HepG2 (cell line): ENCODE results near the gene TNFAIP8L2. TPM values are rescaled to one million over a fixed set of nuclear protein-coding genes. Genes with fewer than 3 reads are reported as not detected.
A peak's percentile ranks its signal among the peaks of the same experiment; 100 is the strongest.

Experiments
- BCL6 ChIP-seq: IDR thresholded peaks from 2 replicates; pipeline ENCODE4 v1.6.1; 2016; ENCODE audit warnings: missing genetic modification reagents, missing compliant biosample characterization
- EED ChIP-seq: sonication (generic); formaldehyde crosslinking; IDR thresholded peaks from 2 replicates; pipeline ENCODE4 v1.5.0; 2020; ENCODE audit warnings: mild to moderate bottlenecking, missing genetic modification reagents
- ESRRA ChIP-seq: sonication (generic); formaldehyde crosslinking; IDR thresholded peaks from 2 replicates; pipeline ENCODE4 v1.5.1; 2020; ENCODE audit warnings: mild to moderate bottlenecking, low read depth, missing genetic modification reagents
- EZH2 ChIP-seq: conservative IDR thresholded peaks from 2 replicates; pipeline ENCODE4 v1.6.1; 2012; ENCODE audit warnings: mild to moderate bottlenecking, low read depth, low read length, moderate library complexity
- FOXA3 ChIP-seq: IDR thresholded peaks from 2 replicates; pipeline ENCODE4 v1.6.1; 2016; ENCODE audit warnings: missing genetic modification reagents, missing compliant biosample characterization
- FOXC1 ChIP-seq: sonication (generic); formaldehyde crosslinking; IDR thresholded peaks from 2 replicates; pipeline ENCODE4 v1.8.0; 2022; ENCODE audit warnings: mild to moderate bottlenecking, missing genetic modification reagents, borderline replicate concordance
- KAT2B ChIP-seq: fragments of 150-350 bp; IDR thresholded peaks from 2 replicates; pipeline ENCODE4 v1.6.1; 2014; ENCODE audit warnings: low read depth, low read length, borderline replicate concordance
- KAT7 ChIP-seq: IDR thresholded peaks from 2 replicates; pipeline ENCODE4 v1.6.1; 2018; ENCODE audit warnings: borderline replicate concordance, missing compliant biosample characterization
- MXD4 ChIP-seq: IDR thresholded peaks from 2 replicates; pipeline ENCODE4 v1.6.1; 2016; ENCODE audit warnings: mild to moderate bottlenecking, missing biosample characterization, missing genetic modification reagents
- MYNN ChIP-seq: sonication (generic); formaldehyde crosslinking; IDR thresholded peaks from 2 replicates; pipeline ENCODE4 v1.4.0; 2020; ENCODE audit warnings: mild to moderate bottlenecking, low read depth, missing genetic modification reagents
- NFE2 ChIP-seq: sonication (generic); formaldehyde crosslinking; IDR thresholded peaks from 2 replicates; pipeline ENCODE4 v1.4.0; 2020; ENCODE audit warnings: missing genetic modification reagents
- NFKB2 ChIP-seq: sonication (generic); formaldehyde crosslinking; IDR thresholded peaks from 2 replicates; pipeline ENCODE4 v1.4.0; 2020; ENCODE audit warnings: missing genetic modification reagents, borderline replicate concordance
- PHF8 ChIP-seq: sonication (generic); formaldehyde crosslinking; IDR thresholded peaks from 2 replicates; pipeline ENCODE4 v1.5.0; 2020; ENCODE audit warnings: missing genetic modification reagents
- RFXAP ChIP-seq: sonication (generic); formaldehyde crosslinking; IDR thresholded peaks from 2 replicates; pipeline ENCODE4 v1.4.0; 2020; ENCODE audit warnings: missing genetic modification reagents, borderline replicate concordance
- SPEN ChIP-seq: sonication (generic); formaldehyde crosslinking; IDR thresholded peaks from 2 replicates; pipeline ENCODE4 v1.5.1; 2020; ENCODE audit warnings: low read depth, mild to moderate bottlenecking, missing genetic modification reagents
- TEAD3 ChIP-seq: optimal IDR thresholded peaks from 2 replicates; pipeline ENCODE3; 2016; ENCODE audit warnings: borderline replicate concordance
- ZC3H13 ChIP-seq: sonication (generic); formaldehyde crosslinking; IDR thresholded peaks from 2 replicates; pipeline ENCODE4 v1.8.1; 2023; ENCODE audit warnings: mild to moderate bottlenecking, missing genetic modification reagents, moderate library complexity
- ZFP37 ChIP-seq: sonication (generic); formaldehyde crosslinking; IDR thresholded peaks from 2 replicates; pipeline ENCODE4 v1.4.0; 2020; ENCODE audit warnings: missing genetic modification reagents, borderline replicate concordance
- ZNF282 ChIP-seq: fragments of 450-650 bp; IDR thresholded peaks from 2 replicates; pipeline ENCODE4 v1.6.1; 2018; ENCODE audit not compliant: partially characterized antibody
- ZNF564 ChIP-seq: sonication (generic); formaldehyde crosslinking; IDR thresholded peaks from 2 replicates; pipeline ENCODE4 v1.8.1; 2023; ENCODE audit warnings: mild to moderate bottlenecking, missing genetic modification reagents
- polyA plus RNA-seq, 8 experiments: library from polyadenylated mRNA; depleted of rRNA in 3 of 8; stranded (reverse) in 7 of 8; unstranded in 1 of 8; fragments of >200 nt; fragmentation: Illumina TruSeq in 4 of 8; extraction: Trizol in 4 of 8; gene quantifications; 2 replicates each; pipeline versions ENCODE4 v1.2.1 to v1.2.3, GENCODE V29; 2011 to 2016; ENCODE audit warnings: low read depth in 4 of 8, missing spikeins in 1 of 8, mixed read lengths in 1 of 8; ENCODE audit not compliant: insufficient read depth in 1 of 8
- total RNA-seq, 5 experiments: library from RNA; depleted of rRNA; stranded (reverse); fragments of >200 nt; fragmentation: Illumina TruSeq; extraction: Trizol; gene quantifications; 2 replicates each; pipeline ENCODE4 v1.2.3, GENCODE V29; 2016; ENCODE audit warnings: low read depth in 1 of 5
- TF ChIP-seq, protein P1 (sequence below): sonication (generic); formaldehyde crosslinking; IDR thresholded peaks from 2 replicates; pipeline ENCODE4 v1.5.0; 2020; ENCODE audit warnings: mild to moderate bottlenecking, missing genetic modification reagents
- TF ChIP-seq, protein P2 (sequence below): sonication (generic); formaldehyde crosslinking; IDR thresholded peaks from 2 replicates; pipeline ENCODE4 v1.4.0; 2020; ENCODE audit warnings: mild to moderate bottlenecking, missing genetic modification reagents

Gene TNFAIP8L2
- total and polyA plus RNA-seq, 2 of the 13 experiments (the other 11 are each of a cell fraction or from before 2014, with no cell fraction given) = not detected

DNA sequence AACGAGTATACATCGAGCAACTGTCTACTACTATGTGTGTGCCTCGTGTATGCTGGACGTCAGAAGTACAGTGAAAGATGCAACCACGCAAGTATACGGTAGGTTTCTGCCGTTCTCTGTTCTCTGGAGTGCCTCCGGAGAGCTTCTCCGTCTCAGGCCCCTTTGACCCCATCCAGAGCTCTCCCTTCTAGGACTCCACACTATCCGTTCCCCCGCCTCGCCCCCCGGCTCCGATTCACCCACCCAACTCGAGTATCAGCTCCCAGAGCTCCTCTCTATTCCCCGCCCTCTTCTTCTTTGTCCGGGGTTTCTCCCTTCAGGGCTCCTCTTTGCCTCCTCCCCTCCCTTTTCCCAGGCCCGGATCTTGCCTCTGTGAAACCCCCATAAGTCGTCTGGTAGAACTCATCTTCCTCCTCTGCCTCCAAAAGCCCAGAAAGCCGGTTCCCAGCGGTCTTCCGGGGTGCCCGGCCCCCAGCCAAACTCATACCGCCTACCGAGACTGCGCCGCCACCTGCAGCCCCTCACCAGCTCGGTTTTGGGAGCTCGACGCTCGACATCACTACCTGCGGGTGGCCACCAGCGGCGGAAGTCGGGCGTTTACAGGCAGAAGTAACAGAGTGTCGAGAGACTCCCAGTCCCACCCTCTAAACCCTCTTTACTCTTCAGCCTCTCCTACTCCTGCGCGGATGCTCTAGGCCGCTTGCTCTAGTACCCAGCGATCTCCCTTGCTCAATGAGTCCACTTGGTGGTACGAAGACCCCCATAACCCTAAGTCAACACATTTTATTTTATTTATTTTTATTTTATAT is 33.4 kb downstream of the TNFAIP8L2 start, which contains the start of gene VPS72 (continued):
- TF ChIP-seq, protein P1, sequence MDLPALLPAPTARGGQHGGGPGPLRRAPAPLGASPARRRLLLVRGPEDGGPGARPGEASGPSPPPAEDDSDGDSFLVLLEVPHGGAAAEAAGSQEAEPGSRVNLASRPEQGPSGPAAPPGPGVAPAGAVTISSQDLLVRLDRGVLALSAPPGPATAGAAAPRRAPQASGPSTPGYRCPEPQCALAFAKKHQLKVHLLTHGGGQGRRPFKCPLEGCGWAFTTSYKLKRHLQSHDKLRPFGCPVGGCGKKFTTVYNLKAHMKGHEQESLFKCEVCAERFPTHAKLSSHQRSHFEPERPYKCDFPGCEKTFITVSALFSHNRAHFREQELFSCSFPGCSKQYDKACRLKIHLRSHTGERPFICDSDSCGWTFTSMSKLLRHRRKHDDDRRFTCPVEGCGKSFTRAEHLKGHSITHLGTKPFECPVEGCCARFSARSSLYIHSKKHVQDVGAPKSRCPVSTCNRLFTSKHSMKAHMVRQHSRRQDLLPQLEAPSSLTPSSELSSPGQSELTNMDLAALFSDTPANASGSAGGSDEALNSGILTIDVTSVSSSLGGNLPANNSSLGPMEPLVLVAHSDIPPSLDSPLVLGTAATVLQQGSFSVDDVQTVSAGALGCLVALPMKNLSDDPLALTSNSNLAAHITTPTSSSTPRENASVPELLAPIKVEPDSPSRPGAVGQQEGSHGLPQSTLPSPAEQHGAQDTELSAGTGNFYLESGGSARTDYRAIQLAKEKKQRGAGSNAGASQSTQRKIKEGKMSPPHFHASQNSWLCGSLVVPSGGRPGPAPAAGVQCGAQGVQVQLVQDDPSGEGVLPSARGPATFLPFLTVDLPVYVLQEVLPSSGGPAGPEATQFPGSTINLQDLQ (CRISPR knock-in tag) = 0 out of 2 replicates have a peak, but pooled peaks have one; percentile 62
- TF ChIP-seq ZNF282 (no peak), PHF8 (CRISPR knock-in tag) (peak; percentile 86), FOXC1 (CRISPR knock-in tag) (peak; percentile 77; the same call in 1 of the 2 replicates), TEAD3 (CRISPR knock-in tag) (peak; percentile 72), ESRRA (CRISPR knock-in tag) (no peak), RFXAP (CRISPR knock-in tag) (peak; percentile 50; the same call in 1 of the 2 replicates), ZNF564 (CRISPR knock-in tag) (peak; percentile 85), BCL6 (CRISPR knock-in tag) (no peak; the same call in 1 of the 2 replicates), FOXA3 (CRISPR knock-in tag) (peak; percentile 67), NFE2 (CRISPR knock-in tag) (no peak), KAT2B (no peak), EED (CRISPR knock-in tag) (peak; percentile 19; the same call in 1 of the 2 replicates), EZH2 (no peak), NFKB2 (CRISPR knock-in tag) (peak; percentile 82; the same call in 1 of the 2 replicates), ZFP37 (CRISPR knock-in tag) (no peak; the same call in 1 of the 2 replicates), MXD4 (CRISPR knock-in tag) (peak; percentile 66; the same call in 1 of the 2 replicates), MYNN (CRISPR knock-in tag) (no peak), ZC3H13 (no peak), KAT7 (CRISPR knock-in tag) (peak; percentile 87; the same call in 1 of the 2 replicates), SPEN (CRISPR knock-in tag) (peak; percentile 81)
- TF ChIP-seq, protein P2, sequence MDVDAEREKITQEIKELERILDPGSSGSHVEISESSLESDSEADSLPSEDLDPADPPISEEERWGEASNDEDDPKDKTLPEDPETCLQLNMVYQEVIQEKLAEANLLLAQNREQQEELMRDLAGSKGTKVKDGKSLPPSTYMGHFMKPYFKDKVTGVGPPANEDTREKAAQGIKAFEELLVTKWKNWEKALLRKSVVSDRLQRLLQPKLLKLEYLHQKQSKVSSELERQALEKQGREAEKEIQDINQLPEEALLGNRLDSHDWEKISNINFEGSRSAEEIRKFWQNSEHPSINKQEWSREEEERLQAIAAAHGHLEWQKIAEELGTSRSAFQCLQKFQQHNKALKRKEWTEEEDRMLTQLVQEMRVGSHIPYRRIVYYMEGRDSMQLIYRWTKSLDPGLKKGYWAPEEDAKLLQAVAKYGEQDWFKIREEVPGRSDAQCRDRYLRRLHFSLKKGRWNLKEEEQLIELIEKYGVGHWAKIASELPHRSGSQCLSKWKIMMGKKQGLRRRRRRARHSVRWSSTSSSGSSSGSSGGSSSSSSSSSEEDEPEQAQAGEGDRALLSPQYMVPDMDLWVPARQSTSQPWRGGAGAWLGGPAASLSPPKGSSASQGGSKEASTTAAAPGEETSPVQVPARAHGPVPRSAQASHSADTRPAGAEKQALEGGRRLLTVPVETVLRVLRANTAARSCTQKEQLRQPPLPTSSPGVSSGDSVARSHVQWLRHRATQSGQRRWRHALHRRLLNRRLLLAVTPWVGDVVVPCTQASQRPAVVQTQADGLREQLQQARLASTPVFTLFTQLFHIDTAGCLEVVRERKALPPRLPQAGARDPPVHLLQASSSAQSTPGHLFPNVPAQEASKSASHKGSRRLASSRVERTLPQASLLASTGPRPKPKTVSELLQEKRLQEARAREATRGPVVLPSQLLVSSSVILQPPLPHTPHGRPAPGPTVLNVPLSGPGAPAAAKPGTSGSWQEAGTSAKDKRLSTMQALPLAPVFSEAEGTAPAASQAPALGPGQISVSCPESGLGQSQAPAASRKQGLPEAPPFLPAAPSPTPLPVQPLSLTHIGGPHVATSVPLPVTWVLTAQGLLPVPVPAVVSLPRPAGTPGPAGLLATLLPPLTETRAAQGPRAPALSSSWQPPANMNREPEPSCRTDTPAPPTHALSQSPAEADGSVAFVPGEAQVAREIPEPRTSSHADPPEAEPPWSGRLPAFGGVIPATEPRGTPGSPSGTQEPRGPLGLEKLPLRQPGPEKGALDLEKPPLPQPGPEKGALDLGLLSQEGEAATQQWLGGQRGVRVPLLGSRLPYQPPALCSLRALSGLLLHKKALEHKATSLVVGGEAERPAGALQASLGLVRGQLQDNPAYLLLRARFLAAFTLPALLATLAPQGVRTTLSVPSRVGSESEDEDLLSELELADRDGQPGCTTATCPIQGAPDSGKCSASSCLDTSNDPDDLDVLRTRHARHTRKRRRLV (CRISPR knock-in tag) = peak; percentile 65; the same call in 1 of the 2 replicates
